ENCODE data around the gene SNX20.
A peak's percentile ranks its signal among the peaks of the same experiment; 100 is the strongest.

SNX20 gene

GRCh38 chr16:50705436-50706110, 24.5 kb upstream of the SNX20 start:
- no peak for DNase-seq (ENCODE audit: low read depth in 3 of 3, low spot score in 1 of 3)

- DNase-seq (ENCODE audit: low read depth in 3 of 3, low spot score in 1 of 3), result no peak
These were observed 23.1 kb upstream of the SNX20 start for GRCh38 chr16:50704245-50704644.

GRCh38 chr16:50702725-50703124, 21.6 kb upstream of the SNX20 start:
- DNase-seq (ENCODE audit: low read depth in 3 of 3, low spot score in 1 of 3), result no peak

- DNase-seq (ENCODE audit: low read depth in 3 of 3, low spot score in 1 of 3), result no peak
These were observed 18.4 kb upstream of the SNX20 start for GRCh38 chr16:50699326-50700159.

GRCh38 chr16:50697881-50698767, 17.0 kb upstream of the SNX20 start:
- no peak for DNase-seq (ENCODE audit: low read depth in 3 of 3, low spot score in 1 of 3)

GRCh38 chr16:50697421-50697715, 16.3 kb upstream of the SNX20 start:
- no peak for DNase-seq (ENCODE audit: low read depth in 3 of 3, low spot score in 1 of 3)

GRCh38 chr16:50696575-50697420, 15.7 kb upstream of the SNX20 start:
- DNase-seq (ENCODE audit: low read depth in 3 of 3, low spot score in 1 of 3), result peak in 1 of 3 donors; percentile 25

- no peak for DNase-seq (ENCODE audit: low read depth in 3 of 3, low spot score in 1 of 3)
These were observed 15.0 kb upstream of the SNX20 start for GRCh38 chr16:50696126-50696525.

GRCh38 chr16:50695017-50696000, 14.2 kb upstream of the SNX20 start:
- DNase-seq (ENCODE audit: low read depth in 3 of 3, low spot score in 1 of 3), result no peak

- no peak for DNase-seq (ENCODE audit: low read depth in 3 of 3, low spot score in 1 of 3)
These were observed 13.1 kb upstream of the SNX20 start for GRCh38 chr16:50694206-50694605.

- DNase-seq (ENCODE audit: low read depth in 3 of 3, low spot score in 1 of 3), result no peak
These were observed 12.1 kb upstream of the SNX20 start, which contains the start of gene NOD2 for GRCh38 chr16:50692999-50693781. Gene NOD2 (plus strand): TSS chr16:50693606. CDS start chr16:50699496, 5,890 bp downstream.

GRCh38 chr16:50692644-50692998, 11.5 kb upstream of the SNX20 start:
- no peak for DNase-seq (ENCODE audit: low read depth in 3 of 3, low spot score in 1 of 3)

- no peak for DNase-seq (ENCODE audit: low read depth in 3 of 3, low spot score in 1 of 3)
These were observed 9.1 kb upstream of the SNX20 start for GRCh38 chr16:50690177-50690576.

- DNase-seq (ENCODE audit: low read depth in 3 of 3, low spot score in 1 of 3), result no peak
These were observed 7.8 kb upstream of the SNX20 start for GRCh38 chr16:50688867-50689266.

- DNase-seq (ENCODE audit: low read depth in 3 of 3, low spot score in 1 of 3), result no peak
These were observed 7.0 kb upstream of the SNX20 start for GRCh38 chr16:50688083-50688482.

GRCh38 chr16:50685462-50686063, 4.5 kb upstream of the SNX20 start:
- no peak for DNase-seq (ENCODE audit: low read depth in 3 of 3, low spot score in 1 of 3)

- no peak for DNase-seq (ENCODE audit: low read depth in 3 of 3, low spot score in 1 of 3)
These were observed 3.8 kb upstream of the SNX20 start for GRCh38 chr16:50684823-50685461.

Data from stimulated activated CD4-positive, alpha-beta T cell treated with anti-CD3 and anti-CD28 coated beads, TNF-alpha, amount 100 ng/mL, for 1 hour (primary cell).